ENCODE data around the gene IL17C. TPM values are rescaled to one million over a fixed set of nuclear protein-coding genes. Genes with fewer than 3 reads are reported as not detected.

IL17C gene
- total and polyA plus RNA-seq, 2 donors (not counting 3 experiments of a cell fraction or from before 2014, with no cell fraction given), result 0.17 TPM; not detected in 1

- peak overlapping the region in 1 of 3 experiments; percentile 43 for H3K4me3 ChIP-seq (replicated peaks in 1 of 3; ENCODE audit: insufficient read depth in 1 of 3, low read depth in 1 of 3, low read length in 3 of 3)
- H4K20me1 ChIP-seq (replicated peaks; ENCODE audit: control insufficient read depth, extremely low read depth, insufficient read depth, low read length), result no peaks in the 10 kb centered on the region
- no peaks in the 10 kb centered on the region for H3K9me3 ChIP-seq (replicated peaks; ENCODE audit: control insufficient read depth, insufficient read depth, low read length)
- peaks cover 20% of the 10 kb centered on the region for H3K4me1 ChIP-seq (ENCODE audit: control insufficient read depth, extremely low read depth, insufficient read depth, low read length)
- peaks cover 40% of the 10 kb centered on the region for H3K79me2 ChIP-seq (ENCODE audit: control insufficient read depth, insufficient read depth, low read length)
- no peak overlapping the region for H3K27ac ChIP-seq (ENCODE audit: insufficient read depth, low read depth, low read length)
- H3K27me3 ChIP-seq (ENCODE audit: control insufficient read depth in 2 of 2, insufficient read depth in 2 of 2, low read length in 2 of 2), result no peaks in the 10 kb centered on the region
- FAIRE-seq (no peak), DNase-seq (ENCODE audit: low read depth, low spot score) (no peak)
- no peak for TF ChIP-seq GATA2 (IDR thresholded peaks at IDR 0.05; ENCODE audit: insufficient read depth, insufficient read length, low read depth, low read length)
- TF ChIP-seq POLR2A (IDR thresholded peaks at IDR 0.05; ENCODE audit: low read depth, low read length), result no peak
- no peak for TF ChIP-seq JUN (IDR thresholded peaks at IDR 0.05; ENCODE audit: borderline replicate concordance, insufficient read depth, insufficient read length, low read depth)
- H2AFZ ChIP-seq (ENCODE audit: low read depth, low read length), result no peak overlapping the region
- H3K9me1 ChIP-seq (replicated peaks; ENCODE audit: control insufficient read depth, extremely low read depth, insufficient read depth, low read length), result no peaks in the 10 kb centered on the region
- no TSS peak for BruUV-seq (replicated peaks)
- CTCF ChIA-PET, result no interaction called here
- dilution Hi-C loops (cut with MboI; ENCODE audit: extremely low pct_ligation_motif_present, low sequenced_read_pairs), result no loop called here
- H3K36me3 ChIP-seq (ENCODE audit: control insufficient read depth in 2 of 2, extremely low read depth in 1 of 2, insufficient read depth in 2 of 2, low read length in 2 of 2), result peaks cover 2 to 4% of the 10 kb centered on the region in 2 experiments
- H3K9ac ChIP-seq (replicated peaks; ENCODE audit: extremely low read depth, insufficient read depth, low read length), result no peak overlapping the region
- H3K4me2 ChIP-seq (ENCODE audit: insufficient read depth, low read length), result peak overlapping the region; percentile 38
- intact Hi-C loops (cut with micrococcal nuclease), result no loop called here
- POLR2A ChIA-PET, result no interaction called here
Measured at GRCh38 chr16:88661468-88661867, 23.1 kb downstream of the IL17C start.

GRCh38 chr16:88662222-88662842, 24.0 kb downstream of the IL17C start:
- Histone ChIP-seq H3K9me3 (replicated peaks; ENCODE audit: control insufficient read depth, insufficient read depth, low read length) (no peaks in the 10 kb centered on the region), H4K20me1 (replicated peaks; ENCODE audit: control insufficient read depth, extremely low read depth, insufficient read depth, low read length) (no peaks in the 10 kb centered on the region), H3K4me3 (replicated peaks in 1 of 3; ENCODE audit: insufficient read depth in 1 of 3, low read depth in 1 of 3, low read length in 3 of 3) (peak overlapping the region; percentile 75 to 78 (median 77)), H2AFZ (ENCODE audit: low read depth, low read length) (peak overlapping the region; percentile 53), H3K9me1 (replicated peaks; ENCODE audit: control insufficient read depth, extremely low read depth, insufficient read depth, low read length) (no peaks in the 10 kb centered on the region), H3K9ac (replicated peaks; ENCODE audit: extremely low read depth, insufficient read depth, low read length) (peak overlapping the region; percentile 66), H3K79me2 (ENCODE audit: control insufficient read depth, insufficient read depth, low read length) (peaks cover 40% of the 10 kb centered on the region), H3K27ac (ENCODE audit: insufficient read depth, low read depth, low read length) (peak overlapping the region; percentile 52), H3K4me2 (ENCODE audit: insufficient read depth, low read length) (peak overlapping the region; percentile 79), H3K36me3 (ENCODE audit: control insufficient read depth in 2 of 2, extremely low read depth in 1 of 2, insufficient read depth in 2 of 2, low read length in 2 of 2) (peaks cover 0 to 4% of the 10 kb centered on the region in 2 experiments), H3K27me3 (ENCODE audit: control insufficient read depth in 2 of 2, insufficient read depth in 2 of 2, low read length in 2 of 2) (no peaks in the 10 kb centered on the region), H3K4me1 (ENCODE audit: control insufficient read depth, extremely low read depth, insufficient read depth, low read length) (peaks cover 20% of the 10 kb centered on the region)
- ChIA-PET CTCF (interaction anchor here (1.0 to 1.4 kb wide), 4 partner anchors 34 to 75 kb away, joined by 3 to 5 read pairs (median 4); no protein-coding TSS in a partner anchor), POLR2A (interaction anchor here (0.5 to 1.8 kb wide), 2 partner anchors 13 to 41 kb away, joined by 3 to 4 read pairs; no protein-coding TSS in a partner anchor)
- FAIRE-seq (no peak), DNase-seq (ENCODE audit: low read depth, low spot score) (no peak)
- no peak for TF ChIP-seq EZH2 (IDR thresholded peaks at IDR 0.05; ENCODE audit: borderline replicate concordance, low read depth, low read length, severe bottlenecking)
- no peak for TF ChIP-seq POLR2A (IDR thresholded peaks at IDR 0.05; ENCODE audit: low read depth, low read length)
- BruUV-seq (replicated peaks), result TSS peak; percentile 49
- intact Hi-C loops (cut with micrococcal nuclease), result loop anchor here (2.0 kb wide), 3 partner anchors 24 to 38 kb away; partner anchors contain the start of gene SNAI3
- dilution Hi-C loops (cut with MboI; ENCODE audit: extremely low pct_ligation_motif_present, low sequenced_read_pairs), result no loop called here

Measured in endothelial cell of umbilical vein (primary cell).